ENCODE measurements around the gene SLC66A2.

GRCh38 chr18:79961527-79962291 is 10.3 kb upstream of the SLC66A2 start:
- no peak for TF ChIP-seq SNAI2 (CRISPR knock-in tag; IDR thresholded peaks at IDR 0.05)
- no peak for TF ChIP-seq ARNTL (CRISPR knock-in tag; IDR thresholded peaks at IDR 0.05; ENCODE audit: borderline replicate concordance, low read depth)
- no peak for TF ChIP-seq RARB (CRISPR knock-in tag; IDR thresholded peaks at IDR 0.05)

Data from SK-N-SH treated with all-trans-retinoic acid at 6 μM for 48 hours (cell line).